Epithelial cell of esophagus (primary cell): ENCODE results near the gene ZCWPW1.
"Not testable (repeated sequence)": the region's sequence is repeated elsewhere in the genome, so short reads cannot be mapped to it uniquely, and the experiment has no call there.

ENCODE experiments used
- DNase-seq: peaks from one replicate; pipeline ENCODE4 v3.0.0; 2010; ENCODE audit warnings: low read depth
- H3K4me3 ChIP-seq: 2 replicates; pipeline ENCODE4 v1.5.1; 2011; ENCODE audit warnings: mild to moderate bottlenecking, low read length, control low read depth
- CTCF ChIP-seq: IDR thresholded peaks from 2 replicates; pipeline ENCODE4 v1.5.1; 2011; ENCODE audit warnings: low read depth, mild to moderate bottlenecking, low read length, control low read depth, inconsistent platforms; ENCODE audit not compliant: insufficient read depth; ENCODE audit errors: missing control alignments

Gene ZCWPW1

GRCh38 chr7:100380196-100380595, 48.3 kb downstream of the ZCWPW1 start:
- no peak overlapping the region for H3K4me3 ChIP-seq
- DNase-seq, result no peak
- TF ChIP-seq CTCF, result no peak

GRCh38 chr7:100378114-100378755, 50.3 kb downstream of the ZCWPW1 start:
- no peak overlapping the region for H3K4me3 ChIP-seq
- no peak for TF ChIP-seq CTCF
- no peak for DNase-seq

- DNase-seq, result no peak
- H3K4me3 ChIP-seq, result no peak overlapping the region
- no peak for TF ChIP-seq CTCF
Measured at GRCh38 chr7:100376066-100376465, 52.4 kb downstream of the ZCWPW1 start.

- H3K4me3 ChIP-seq, result no peak overlapping the region
- TF ChIP-seq CTCF, result no peak
- no peak for DNase-seq
Measured at GRCh38 chr7:100374601-100375000, 53.9 kb downstream of the ZCWPW1 start.

- H3K4me3 ChIP-seq, DNase-seq: not testable (repeated sequence)
Measured at GRCh38 chr7:100373870-100374598, 54.5 kb downstream of the ZCWPW1 start.

GRCh38 chr7:100373261-100373831, 55.2 kb downstream of the ZCWPW1 start, which contains the start of gene PILRA:
Gene PILRA (plus strand): TSS chr7:100373487. CDS start chr7:100373657, 170 bp downstream.
- no peak for DNase-seq
- no peak within 1 kb of the TSS for H3K4me3 ChIP-seq
- TF ChIP-seq CTCF, result no peak

- H3K4me3 ChIP-seq, result no peak overlapping the region
- TF ChIP-seq CTCF, result no peak
Measured at GRCh38 chr7:100372694-100373093, 55.8 kb downstream of the ZCWPW1 start.

More at GRCh38 chr7:100372694-100373093, 55.8 kb downstream of the ZCWPW1 start:
- no peak for DNase-seq
